CD4-positive, alpha-beta memory T cell (primary cell): ENCODE measurements around the gene SMPDL3B. TPM values are rescaled to one million over a fixed set of nuclear protein-coding genes. Genes with fewer than 3 reads are reported as not detected.
A peak's percentile ranks its signal among the peaks of the same experiment; 100 is the strongest.

Experiments used
- CTCF ChIA-PET: fragments of 350-600 bp; sonication (Branson Sonifier 250); formaldehyde crosslinking; loops from one replicate; lab custom pipeline; 2021; ENCODE audit warnings: inconsistent platforms; ENCODE audit not compliant: partially characterized antibody; lab: Charles Lee
- POLR2A ChIA-PET: fragments of 350-600 bp; sonication (Branson Sonifier 250); formaldehyde crosslinking; loops from one replicate; lab custom pipeline; 2021; ENCODE audit not compliant: partially characterized antibody; lab: Charles Lee
- DNase-seq, 5 donors: peaks; one replicate each; pipeline versions ENCODE4 v3.0.0 to v3.0.0-alpha.2; 2020 to 2022; ENCODE audit warnings: mixed read lengths in 1 of 5
- H3K27ac ChIP-seq: one replicate; pipeline ENCODE4 v1.7.0; 2013; ENCODE audit warnings: low read depth, low read length
- H3K27me3 ChIP-seq: 2 replicates; pipeline ENCODE4 v1.7.0; 2013; ENCODE audit warnings: mild to moderate bottlenecking, low read length, moderate library complexity; ENCODE audit not compliant: insufficient read depth
- H3K36me3 ChIP-seq: 2 replicates; pipeline ENCODE4 v1.7.0; 2013; ENCODE audit warnings: mild to moderate bottlenecking, low read length, moderate library complexity; ENCODE audit not compliant: insufficient read depth
- H3K4me1 ChIP-seq: 2 replicates; pipeline ENCODE4 v1.7.0; 2013; ENCODE audit warnings: mild to moderate bottlenecking, low read length, moderate library complexity; ENCODE audit not compliant: insufficient read depth
- H3K4me3 ChIP-seq, 2 donors: one replicate each; pipeline ENCODE4 v1.7.0; 2013; ENCODE audit warnings: low read length in 2 of 2, mild to moderate bottlenecking in 1 of 2
- H3K9me3 ChIP-seq, 2 donors: one replicate each; pipeline ENCODE4 v1.7.0; 2013; ENCODE audit warnings: low read length in 2 of 2, control low read depth in 1 of 2; ENCODE audit not compliant: control insufficient read depth in 1 of 2
- H3K27ac Mint-ChIP-seq, 7 donors: one replicate each; pipeline ENCODE4 v1.8.0; 2020 to 2021; ENCODE audit warnings: mixed read lengths in 7 of 7, mild to moderate bottlenecking in 6 of 7, inconsistent platforms in 3 of 7, moderate library complexity in 3 of 7
- H3K27me3 Mint-ChIP-seq, 2 donors: one replicate each; pipeline ENCODE4 v1.8.0; 2020 to 2021; ENCODE audit warnings: mixed read lengths in 2 of 2
- H3K36me3 Mint-ChIP-seq, 2 donors: one replicate each; pipeline ENCODE4 v1.8.0; 2020 to 2021; ENCODE audit warnings: mixed read lengths in 2 of 2, inconsistent platforms in 1 of 2, mild to moderate bottlenecking in 1 of 2
- H3K4me1 Mint-ChIP-seq, 4 donors: one replicate each; pipeline ENCODE4 v1.8.0; 2020 to 2021; ENCODE audit warnings: mixed read lengths in 4 of 4, mild to moderate bottlenecking in 1 of 4
- H3K4me3 Mint-ChIP-seq, 8 donors: one replicate each; pipeline ENCODE4 v1.8.0; 2020 to 2021; ENCODE audit warnings: mixed read lengths in 8 of 8, mild to moderate bottlenecking in 7 of 8, moderate library complexity in 6 of 8, inconsistent platforms in 3 of 8
- H3K9me3 Mint-ChIP-seq, 8 donors: one replicate each; pipeline ENCODE4 v1.8.0; 2020 to 2021; ENCODE audit warnings: mixed read lengths in 8 of 8, mild to moderate bottlenecking in 5 of 8, inconsistent platforms in 3 of 8, moderate library complexity in 1 of 8
- intact Hi-C: fragments of 100-400 bp; cut with micrococcal nuclease; formaldehyde crosslinking; loops from one replicate; pipeline ENCODE4 v1.15.1; 2023
- polyA plus RNA-seq, 2 donors: library from polyadenylated mRNA; unstranded; fragments of 300-500 nt; fragmentation: Illumina TruSeq; gene quantifications; one replicate each; pipeline ENCODE4 v1.2.3, GENCODE V29; 2021
- total RNA-seq, 2 experiments: library from RNA; stranded (reverse); gene quantifications; one replicate each; pipeline ENCODE4 v1.2.3, GENCODE V29; 2021

The SMPDL3B gene
- total and polyA plus RNA-seq, 4 experiments from 2014 or later: not detected

DNA sequence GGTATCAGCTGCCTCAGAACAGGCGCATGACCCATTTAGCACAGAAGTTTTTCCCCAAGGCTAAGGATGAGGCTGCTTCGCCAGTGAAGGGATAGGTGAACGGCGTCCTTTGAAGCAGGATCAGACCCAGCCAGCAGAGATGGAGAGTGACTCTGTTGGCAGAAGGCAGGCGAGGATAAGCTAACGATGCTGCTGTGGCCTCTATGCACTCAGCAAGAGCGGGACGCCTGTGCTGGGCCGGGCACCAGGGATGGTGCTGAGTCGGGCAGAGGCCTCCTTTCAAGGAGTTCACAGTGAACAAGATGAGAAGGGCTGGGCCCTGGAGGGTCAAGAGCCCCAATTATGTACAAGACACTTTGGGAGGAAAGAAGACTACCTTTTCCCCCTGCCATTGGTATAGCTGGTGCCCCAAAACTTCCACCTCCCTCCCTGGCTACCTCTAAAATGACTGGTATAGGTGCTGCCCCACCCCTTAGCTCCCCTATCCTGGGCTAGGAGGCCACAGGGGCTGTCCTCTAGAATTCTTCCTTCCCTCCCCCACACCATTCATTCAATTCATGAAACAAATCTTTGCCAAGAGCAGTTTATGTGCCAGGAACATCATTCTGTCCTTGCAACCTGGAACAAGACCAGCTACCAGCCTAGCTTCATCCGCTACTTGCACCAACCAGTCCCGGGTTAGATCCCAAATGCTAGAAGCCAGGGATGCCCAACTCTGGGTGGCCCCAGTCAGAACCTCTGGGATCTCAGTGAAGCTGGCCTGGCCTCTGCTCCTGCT lies 32.5 kb downstream of the SMPDL3B start:
- intact Hi-C loops: no loop called here
- Histone ChIP-seq H3K36me3 (peaks cover 20% of the 10 kb centered on the region), H3K4me1 (peaks cover 13% of the 10 kb centered on the region), H3K4me3 (no peak overlapping the region), H3K27me3 (no peaks in the 10 kb centered on the region), H3K27ac (no peak overlapping the region), H3K9me3 (no peaks in the 10 kb centered on the region)
- ChIA-PET POLR2A (interaction anchor here (2.4 kb wide), 1 partner anchor 7 kb away, joined by 11 read pairs; the partner anchor contains the start of gene XKR8), CTCF (no interaction called here)
- H3K4me3 Mint-ChIP-seq: no peak overlapping the region
- no peak for DNase-seq
- H3K36me3 Mint-ChIP-seq: peaks cover 19 to 49% of the 10 kb centered on the region in 2 donors
- no peaks in the 10 kb centered on the region for H3K9me3 Mint-ChIP-seq
- H3K4me1 Mint-ChIP-seq: peaks cover 13 to 36% (median 16%) of the 10 kb centered on the region in 4 donors
- peak overlapping the region in 5 of 7 donors; percentile 13 to 75 (median 36) for H3K27ac Mint-ChIP-seq
- no peaks in the 10 kb centered on the region for H3K27me3 Mint-ChIP-seq

DNA sequence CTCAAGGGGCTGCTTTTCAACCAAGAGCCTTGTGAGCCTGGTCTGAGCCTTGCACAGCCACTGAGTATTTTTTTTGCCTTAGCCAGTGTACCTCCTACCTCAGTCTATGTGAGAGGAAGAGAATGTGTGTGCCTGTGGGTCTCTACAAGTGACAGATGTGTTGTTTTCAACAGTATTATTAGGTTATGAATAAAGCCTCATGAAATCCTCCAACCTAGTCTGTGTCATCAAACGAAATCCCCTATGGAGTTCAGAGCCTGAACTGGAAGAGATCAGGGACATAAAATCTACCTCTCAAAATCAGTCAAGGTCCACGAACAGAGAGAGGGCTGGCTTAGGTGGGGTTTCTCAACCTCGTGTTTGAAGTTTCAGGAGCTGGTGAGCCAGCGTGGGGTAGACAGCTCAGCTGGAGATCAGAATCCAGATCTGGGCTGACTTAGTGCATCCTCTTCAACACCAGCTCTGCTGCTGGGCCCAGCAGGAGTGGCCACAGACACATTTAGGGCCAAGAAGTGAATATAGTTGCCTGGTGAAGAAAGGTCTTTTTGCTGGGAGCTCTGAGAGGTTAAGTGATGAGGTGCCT lies 33.2 kb downstream of the SMPDL3B start:
- Mint-ChIP-seq H3K9me3 (no peaks in the 10 kb centered on the region), H3K4me1 (peaks cover 13 to 36% (median 15%) of the 10 kb centered on the region in 4 donors), H3K27ac (peak overlapping the region; percentile 13 to 88 (median 75)), H3K27me3 (no peaks in the 10 kb centered on the region), H3K36me3 (peaks cover 19 to 47% of the 10 kb centered on the region in 2 donors), H3K4me3 (no peak overlapping the region)
- no peak overlapping the region for H3K4me3 ChIP-seq
- DNase-seq: no peak
- H3K27ac ChIP-seq: no peak overlapping the region
- no peaks in the 10 kb centered on the region for H3K27me3 ChIP-seq
- POLR2A ChIA-PET: interaction anchor here (1.0 to 2.4 kb wide), 2 partner anchors 8 to 90 kb away, joined by 3 to 11 read pairs; partner anchors contain the start of gene XKR8
- CTCF ChIA-PET: no interaction called here
- peaks cover 13% of the 10 kb centered on the region for H3K4me1 ChIP-seq
- H3K36me3 ChIP-seq: peaks cover 21% of the 10 kb centered on the region
- intact Hi-C loops: no loop called here
- H3K9me3 ChIP-seq: no peaks in the 10 kb centered on the region

DNA sequence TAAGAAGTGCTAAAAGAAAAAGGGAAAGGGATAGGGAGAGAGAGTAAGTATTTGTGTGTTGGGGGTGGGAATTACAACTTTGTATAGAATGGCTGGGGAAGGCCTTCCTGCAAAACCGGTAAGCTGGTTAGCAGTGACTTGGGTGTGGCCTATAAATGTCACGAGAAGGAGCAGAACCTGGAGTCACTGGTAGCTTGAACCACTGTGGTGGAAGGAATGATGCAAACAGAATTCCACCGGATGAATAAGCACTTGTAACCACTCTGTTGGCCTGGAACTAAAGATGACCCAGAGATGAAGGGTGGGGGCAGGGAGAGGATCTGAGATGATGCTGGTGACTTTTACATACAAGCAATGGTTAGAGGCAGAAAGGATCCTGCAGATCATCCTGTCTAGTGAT lies 33.9 kb downstream of the SMPDL3B start:
- no peaks in the 10 kb centered on the region for H3K27me3 ChIP-seq
- peaks cover 13 to 41% (median 20%) of the 10 kb centered on the region in 4 donors for H3K4me1 Mint-ChIP-seq
- H3K36me3 ChIP-seq: peaks cover 21% of the 10 kb centered on the region
- no peak for DNase-seq
- no peak overlapping the region for H3K4me3 ChIP-seq
- intact Hi-C loops: no loop called here
- no peaks in the 10 kb centered on the region for H3K9me3 Mint-ChIP-seq
- no peaks in the 10 kb centered on the region for H3K9me3 ChIP-seq
- H3K27me3 Mint-ChIP-seq: no peaks in the 10 kb centered on the region
- H3K36me3 Mint-ChIP-seq: peaks cover 19 to 53% of the 10 kb centered on the region in 2 donors
- ChIA-PET POLR2A (interaction anchor here (1.0 to 2.4 kb wide), 2 partner anchors 9 to 91 kb away, joined by 3 to 11 read pairs; partner anchors contain the start of gene XKR8), CTCF (no interaction called here)
- peaks cover 13% of the 10 kb centered on the region for H3K4me1 ChIP-seq
- H3K27ac Mint-ChIP-seq: peak overlapping the region; percentile 10 to 88 (median 67)
- peak overlapping the region in 1 of 8 donors; percentile 20 for H3K4me3 Mint-ChIP-seq
- H3K27ac ChIP-seq: no peak overlapping the region

DNA sequence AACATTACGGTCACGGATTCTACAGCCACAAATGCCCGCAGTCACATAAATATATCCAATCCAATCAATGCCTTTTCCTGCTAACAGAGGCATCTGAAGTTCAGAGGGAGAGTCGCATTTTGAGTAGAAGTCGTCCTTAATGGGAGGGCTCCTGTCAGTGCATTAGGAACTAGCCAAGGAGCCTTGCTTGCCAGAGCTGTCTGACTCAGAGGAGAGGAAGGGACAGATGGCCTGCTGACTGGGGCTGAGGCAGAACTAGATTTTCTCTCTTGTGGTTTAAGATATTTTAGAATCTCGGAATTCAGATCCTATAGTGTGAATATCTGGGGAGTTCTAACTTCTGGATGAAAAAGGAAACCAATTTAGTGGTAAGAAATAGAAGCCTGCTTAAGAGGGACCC lies 35.6 kb downstream of the SMPDL3B start:
- H3K36me3 Mint-ChIP-seq: peaks cover 11 to 46% of the 10 kb centered on the region in 2 donors
- H3K9me3 Mint-ChIP-seq: no peaks in the 10 kb centered on the region
- H3K27me3 Mint-ChIP-seq: no peaks in the 10 kb centered on the region
- H3K27ac ChIP-seq: no peak overlapping the region
- CTCF ChIA-PET: interaction anchor here (2.6 kb wide), 1 partner anchor 29 kb away, joined by 12 read pairs; no protein-coding TSS in a partner anchor
- H3K4me1 ChIP-seq: peaks cover 13% of the 10 kb centered on the region
- no peak for DNase-seq
- H3K36me3 ChIP-seq: peaks cover 18% of the 10 kb centered on the region
- no peaks in the 10 kb centered on the region for H3K27me3 ChIP-seq
- H3K4me3 ChIP-seq: no peak overlapping the region
- H3K27ac Mint-ChIP-seq: peak overlapping the region in 5 of 7 donors; percentile 24 to 65 (median 42)
- H3K4me3 Mint-ChIP-seq: no peak overlapping the region
- no peaks in the 10 kb centered on the region for H3K9me3 ChIP-seq
- intact Hi-C loops: no loop called here
- peaks cover 14 to 42% (median 23%) of the 10 kb centered on the region in 4 donors for H3K4me1 Mint-ChIP-seq
- POLR2A ChIA-PET: interaction anchor here (2.8 kb wide), 1 partner anchor 10 kb away, joined by 13 read pairs; the partner anchor contains the start of gene XKR8

DNA sequence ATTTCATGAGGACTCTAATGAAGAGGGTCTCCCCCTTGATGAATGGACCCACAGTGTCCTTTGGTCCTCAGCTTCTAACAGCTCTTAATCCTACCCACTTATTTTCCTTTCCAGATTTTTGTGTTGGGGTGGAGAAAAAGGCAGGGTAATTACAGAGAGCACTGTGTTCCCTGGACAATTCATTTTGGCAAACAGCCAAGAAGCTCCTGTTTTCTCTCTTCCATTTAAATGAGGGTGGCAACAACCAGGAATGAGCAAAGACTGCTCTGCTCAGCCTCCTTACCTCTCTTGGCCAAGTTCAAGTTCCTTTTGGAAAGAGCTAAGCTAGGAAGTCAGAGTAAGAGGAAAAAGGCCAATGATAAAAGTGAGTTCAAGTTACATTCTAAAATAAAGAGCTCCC lies 36.9 kb downstream of the SMPDL3B start:
- CTCF ChIA-PET: interaction anchor here (0.6 to 2.6 kb wide), 5 partner anchors 9 to 114 kb away, joined by 3 to 12 read pairs (median 3); no protein-coding TSS in a partner anchor
- H3K9me3 Mint-ChIP-seq: no peaks in the 10 kb centered on the region
- Histone ChIP-seq H3K4me3 (no peak overlapping the region), H3K9me3 (no peaks in the 10 kb centered on the region), H3K27ac (no peak overlapping the region), H3K4me1 (peaks cover 13% of the 10 kb centered on the region), H3K27me3 (no peaks in the 10 kb centered on the region), H3K36me3 (peaks cover 17% of the 10 kb centered on the region)
- no peaks in the 10 kb centered on the region for H3K27me3 Mint-ChIP-seq
- POLR2A ChIA-PET: interaction anchor here (0.6 to 2.8 kb wide), 3 partner anchors 12 to 62 kb away, joined by 5 to 13 read pairs (median 5); partner anchors contain the start of gene XKR8
- no peak overlapping the region for H3K4me3 Mint-ChIP-seq
- intact Hi-C loops: no loop called here
- no peak for DNase-seq
- H3K27ac Mint-ChIP-seq: peak overlapping the region in 1 of 7 donors; percentile 13
- H3K4me1 Mint-ChIP-seq: peaks cover 14 to 42% (median 23%) of the 10 kb centered on the region in 4 donors
- peaks cover 7 to 37% of the 10 kb centered on the region in 2 donors for H3K36me3 Mint-ChIP-seq

DNA sequence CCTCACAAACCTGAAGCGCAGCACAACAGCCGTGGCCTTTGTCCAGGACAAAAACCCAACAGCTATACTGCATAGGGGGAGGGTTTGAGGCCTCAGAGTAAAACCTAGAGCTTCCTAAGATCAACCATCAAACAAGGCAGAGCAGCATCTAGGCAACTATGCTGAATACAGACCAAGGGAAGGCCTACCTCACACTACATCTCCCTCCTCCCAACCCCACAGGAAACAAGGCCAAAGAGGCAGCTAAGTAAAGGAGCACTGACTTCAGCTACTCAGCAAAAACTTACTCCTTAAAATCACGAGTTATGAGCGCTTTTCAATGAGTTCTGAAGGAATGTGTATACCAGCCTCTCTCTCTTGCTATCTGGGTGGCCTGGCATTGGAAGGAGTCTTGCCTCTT lies 37.3 kb downstream of the SMPDL3B start:
- Histone ChIP-seq H3K9me3 (no peaks in the 10 kb centered on the region), H3K4me1 (peaks cover 13% of the 10 kb centered on the region), H3K4me3 (no peak overlapping the region), H3K27ac (no peak overlapping the region), H3K36me3 (peaks cover 13% of the 10 kb centered on the region), H3K27me3 (no peaks in the 10 kb centered on the region)
- Mint-ChIP-seq H3K4me3 (no peak overlapping the region), H3K27ac (peak overlapping the region in 5 of 7 donors; percentile 10 to 38 (median 32)), H3K9me3 (no peaks in the 10 kb centered on the region), H3K36me3 (peaks cover 9 to 36% of the 10 kb centered on the region in 2 donors), H3K27me3 (no peaks in the 10 kb centered on the region), H3K4me1 (peaks cover 14 to 42% (median 23%) of the 10 kb centered on the region in 4 donors)
- DNase-seq: no peak
- intact Hi-C loops: no loop called here
- ChIA-PET POLR2A (interaction anchor here (0.6 to 2.8 kb wide), 3 partner anchors 12 to 62 kb away, joined by 5 to 13 read pairs (median 5); partner anchors contain the start of gene XKR8), CTCF (interaction anchor here (0.6 to 2.6 kb wide), 6 partner anchors 8 to 115 kb away, joined by 3 to 12 read pairs (median 4); no protein-coding TSS in a partner anchor)
